SK-N-SH treated with all-trans-retinoic acid at 6 μM for 48 hours (cell line): Measurements from ENCODE around the gene CTRB1.

Experiments used
- ARNTL ChIP-seq: fragments of 450-650 bp; formaldehyde crosslinking; IDR thresholded peaks from 2 replicates; pipeline ENCODE4 v1.5.0; 2020; ENCODE audit warnings: low read depth, mild to moderate bottlenecking, moderate library complexity, borderline replicate concordance
- CREB5 ChIP-seq: fragments of 250-450 bp; sonication (Bioruptor Pico); IDR thresholded peaks from 2 replicates; pipeline ENCODE4 v1.5.1; 2020; ENCODE audit warnings: low read depth, mild to moderate bottlenecking, moderate library complexity
- GLIS3 ChIP-seq: fragments of 250-450 bp; sonication (Bioruptor Pico); IDR thresholded peaks from 2 replicates; pipeline ENCODE4 v1.5.0; 2020; ENCODE audit warnings: mild to moderate bottlenecking, moderate library complexity
- PATZ1 ChIP-seq: fragments of 250-450 bp; sonication (Bioruptor Pico); IDR thresholded peaks from 2 replicates; pipeline ENCODE4 v1.8.0; 2020; ENCODE audit warnings: mild to moderate bottlenecking, moderate library complexity, borderline replicate concordance
- POU6F1 ChIP-seq: fragments of 250-450 bp; sonication (Bioruptor Pico); IDR thresholded peaks from 2 replicates; pipeline ENCODE4 v1.8.0; 2021; ENCODE audit warnings: low read depth, mild to moderate bottlenecking, moderate library complexity, borderline replicate concordance
- SNAI2 ChIP-seq: fragments of 250-450 bp; sonication (Bioruptor Pico); IDR thresholded peaks from 2 replicates; pipeline ENCODE4 v1.5.0; 2020; ENCODE audit warnings: mild to moderate bottlenecking, moderate library complexity
- ZFP30 ChIP-seq: fragments of 450-650 bp; formaldehyde crosslinking; IDR thresholded peaks from 2 replicates; pipeline ENCODE4 v1.5.0; 2022; ENCODE audit warnings: mild to moderate bottlenecking, moderate library complexity
- ZNF565 ChIP-seq: fragments of 450-650 bp; formaldehyde crosslinking; conservative IDR thresholded peaks from 2 replicates; pipeline ENCODE4 v1.5.0; 2020; ENCODE audit warnings: low read depth, mild to moderate bottlenecking, moderate library complexity
- ZNF70 ChIP-seq: fragments of 450-650 bp; formaldehyde crosslinking; IDR thresholded peaks from 2 replicates; pipeline ENCODE4 v1.5.0; 2020; ENCODE audit warnings: mild to moderate bottlenecking, moderate library complexity

GRCh38 chr16:75249441-75249840 is 30.7 kb downstream of the CTRB1 start:
- no peak for TF ChIP-seq PATZ1 (CRISPR knock-in tag)
- TF ChIP-seq POU6F1 (CRISPR knock-in tag), result no peak
- TF ChIP-seq SNAI2, result no peak
- TF ChIP-seq ARNTL (CRISPR knock-in tag), result no peak
- no peak for TF ChIP-seq ZFP30
- TF ChIP-seq CREB5, result no peak
- no peak for TF ChIP-seq GLIS3 (CRISPR knock-in tag)
- TF ChIP-seq ZNF70 (CRISPR knock-in tag), result no peak
- no peak for TF ChIP-seq ZNF565 (CRISPR knock-in tag)
